ENCODE data around the gene OXCT1. TPM values are rescaled to one million over a fixed set of nuclear protein-coding genes. Genes with fewer than 3 reads are reported as not detected.

Gene OXCT1
- total and polyA plus RNA-seq, 2 of the 4 experiments (the other 2 are of a cell fraction): 14.2 to 16.3 TPM

DNA sequence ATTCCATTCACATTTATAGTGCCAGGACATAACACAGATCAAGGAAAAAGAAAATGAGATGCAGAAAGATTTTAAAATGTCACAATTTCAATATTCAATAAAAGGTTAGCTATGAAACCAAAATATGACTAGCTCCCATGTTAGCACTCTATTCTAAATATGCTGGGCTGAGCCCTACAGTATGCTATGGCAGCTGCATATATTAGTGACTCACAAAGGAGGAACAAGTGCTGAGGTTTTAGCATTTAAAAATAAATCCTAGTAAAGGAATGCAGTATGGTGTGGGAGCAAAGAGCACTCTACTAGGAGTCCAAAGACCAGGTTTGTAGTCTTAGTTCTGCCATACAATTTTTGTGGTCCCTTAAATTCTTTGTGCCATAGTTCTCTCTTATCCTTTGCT lies 118.4 kb downstream of the OXCT1 start:
- no peak overlapping the region for H3K4ac ChIP-seq (ENCODE audit: low read depth, low read length)
- in situ Hi-C loops (cut with MboI; ENCODE audit: low sequenced_read_pairs): no loop called here
- H2AFZ ChIP-seq (replicated peaks; ENCODE audit: low read length, poor library complexity): no peak overlapping the region
- H3K79me1 ChIP-seq (ENCODE audit: low read depth in 1 of 2, low read length in 2 of 2): 0 out of 4 replicates have a peak, but pooled peaks cover 0 to 3% of the 10 kb centered on the region in 2 experiments
- H3K27ac ChIP-seq (ENCODE audit: insufficient read depth, low read length): no peak overlapping the region
- no peak overlapping the region for H4K5ac ChIP-seq (ENCODE audit: low read depth, low read length)
- TF ChIP-seq BHLHE40 (IDR thresholded peaks at IDR 0.05; ENCODE audit: low read depth, low read length) (no peak), NFE2L2 (IDR thresholded peaks at IDR 0.05; ENCODE audit: low read depth, low read length) (no peak), SMC3 (IDR thresholded peaks at IDR 0.05; ENCODE audit: low read depth, low read length) (no peak), POLR2A (IDR thresholded peaks at IDR 0.05; ENCODE audit: low read depth, low read length) (no peak), RFX5 (IDR thresholded peaks at IDR 0.05; ENCODE audit: low read depth, low read length) (no peak), CEBPB (IDR thresholded peaks at IDR 0.05; ENCODE audit: low read depth, low read length) (no peak), FOS (IDR thresholded peaks at IDR 0.05; ENCODE audit: low read depth, low read length) (no peak), MXI1 (IDR thresholded peaks at IDR 0.05; ENCODE audit: borderline replicate concordance, low read depth, low read length) (no peak)
- TF ChIP-seq, protein P1, sequence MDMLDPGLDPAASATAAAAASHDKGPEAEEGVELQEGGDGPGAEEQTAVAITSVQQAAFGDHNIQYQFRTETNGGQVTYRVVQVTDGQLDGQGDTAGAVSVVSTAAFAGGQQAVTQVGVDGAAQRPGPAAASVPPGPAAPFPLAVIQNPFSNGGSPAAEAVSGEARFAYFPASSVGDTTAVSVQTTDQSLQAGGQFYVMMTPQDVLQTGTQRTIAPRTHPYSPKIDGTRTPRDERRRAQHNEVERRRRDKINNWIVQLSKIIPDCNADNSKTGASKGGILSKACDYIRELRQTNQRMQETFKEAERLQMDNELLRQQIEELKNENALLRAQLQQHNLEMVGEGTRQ (IDR thresholded peaks at IDR 0.05; ENCODE audit: low read depth, low read length): no peak
- TF ChIP-seq, protein P2, sequence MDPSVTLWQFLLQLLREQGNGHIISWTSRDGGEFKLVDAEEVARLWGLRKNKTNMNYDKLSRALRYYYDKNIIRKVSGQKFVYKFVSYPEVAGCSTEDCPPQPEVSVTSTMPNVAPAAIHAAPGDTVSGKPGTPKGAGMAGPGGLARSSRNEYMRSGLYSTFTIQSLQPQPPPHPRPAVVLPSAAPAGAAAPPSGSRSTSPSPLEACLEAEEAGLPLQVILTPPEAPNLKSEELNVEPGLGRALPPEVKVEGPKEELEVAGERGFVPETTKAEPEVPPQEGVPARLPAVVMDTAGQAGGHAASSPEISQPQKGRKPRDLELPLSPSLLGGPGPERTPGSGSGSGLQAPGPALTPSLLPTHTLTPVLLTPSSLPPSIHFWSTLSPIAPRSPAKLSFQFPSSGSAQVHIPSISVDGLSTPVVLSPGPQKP (IDR thresholded peaks at IDR 0.05; ENCODE audit: borderline replicate concordance, low read depth, low read length): no peak
- no TSS peak for BruUV-seq (replicated peaks)
- no peak overlapping the region for H2AK5ac ChIP-seq (ENCODE audit: low read depth, low read length)
- H3K4me1 ChIP-seq (ENCODE audit: control insufficient read depth, insufficient read depth, low read length): peaks cover 2% of the 10 kb centered on the region
- no peak overlapping the region for H3K56ac ChIP-seq (ENCODE audit: extremely low read depth, insufficient read depth, low read length)
- no peak overlapping the region for H3K4me2 ChIP-seq (ENCODE audit: low read depth, low read length)
- H2AK9ac ChIP-seq (replicated peaks; ENCODE audit: low read depth, low read length, poor library complexity): no peak overlapping the region
- no peak overlapping the region for H4K8ac ChIP-seq (ENCODE audit: low read depth in 2 of 2, low read length in 2 of 2)
- no peaks in the 10 kb centered on the region for H3K27me3 ChIP-seq (ENCODE audit: control insufficient read depth, insufficient read depth, low read length)
- no peak overlapping the region for H2BK20ac ChIP-seq (ENCODE audit: low read depth, low read length)
- no peak overlapping the region for H2BK120ac ChIP-seq (ENCODE audit: low read depth, low read length)
- H2BK5ac ChIP-seq (ENCODE audit: low read depth, low read length, poor library complexity, severe bottlenecking): no peak overlapping the region
- CTCF ChIA-PET: interaction anchor here (0.6 kb wide), 1 partner anchor 30 kb away, joined by 5 read pairs; no protein-coding TSS in a partner anchor
- no peak overlapping the region for H3K23ac ChIP-seq (ENCODE audit: low read depth, low read length)
- H3K4me3 ChIP-seq (ENCODE audit: insufficient read depth, low read depth, low read length): no peak overlapping the region
- H4K20me1 ChIP-seq (ENCODE audit: insufficient read depth, low read length): no peaks in the 10 kb centered on the region
- H3K9me1 ChIP-seq (ENCODE audit: insufficient read depth, low read length): peaks cover 6% of the 10 kb centered on the region; the same call in 1 of the 2 replicates
- no peaks in the 10 kb centered on the region for H3K9me3 ChIP-seq (ENCODE audit: control insufficient read depth, insufficient read depth, low read length)
- ATAC-seq (ENCODE audit: low read depth) (peak; percentile 66), DNase-seq (peak; percentile 46)
- dilution Hi-C loops (cut with HindIII; ENCODE audit: low sequenced_read_pairs, unreplicated experiment): no loop called here
- H2BK15ac ChIP-seq (ENCODE audit: low read depth, low read length): no peak overlapping the region
- H4K91ac ChIP-seq (ENCODE audit: insufficient read depth, low read depth, low read length): no peak overlapping the region
- intact Hi-C loops (cut with micrococcal nuclease): no loop called here
- POLR2A ChIA-PET (ENCODE audit: unreplicated experiment): no interaction called here
- no peak overlapping the region for H3K14ac ChIP-seq (replicated peaks; ENCODE audit: low read depth, low read length)
- no peak overlapping the region for H3K18ac ChIP-seq (ENCODE audit: low read depth, low read length)
- H3K9ac ChIP-seq (ENCODE audit: low read depth, low read length): no peak overlapping the region
- H3K36me3 ChIP-seq (ENCODE audit: control insufficient read depth, insufficient read depth, low read length): peaks cover 4% of the 10 kb centered on the region; the same call in 1 of the 2 replicates
